GM19193 (cell line): ENCODE data around the gene FILIP1.
A peak's percentile ranks its signal among the peaks of the same experiment; 100 is the strongest.

Source experiments
- POLR2A ChIP-seq: IDR thresholded peaks from 4 replicates; pipeline ENCODE4 v1.6.1; 2011; ENCODE audit not compliant: insufficient read depth, insufficient read length; ENCODE audit errors: extremely low read depth

FILIP1 gene

GRCh38 chr6:75299801-75300530, 193.6 kb downstream of the FILIP1 start:
- no peak for TF ChIP-seq POLR2A

DNA sequence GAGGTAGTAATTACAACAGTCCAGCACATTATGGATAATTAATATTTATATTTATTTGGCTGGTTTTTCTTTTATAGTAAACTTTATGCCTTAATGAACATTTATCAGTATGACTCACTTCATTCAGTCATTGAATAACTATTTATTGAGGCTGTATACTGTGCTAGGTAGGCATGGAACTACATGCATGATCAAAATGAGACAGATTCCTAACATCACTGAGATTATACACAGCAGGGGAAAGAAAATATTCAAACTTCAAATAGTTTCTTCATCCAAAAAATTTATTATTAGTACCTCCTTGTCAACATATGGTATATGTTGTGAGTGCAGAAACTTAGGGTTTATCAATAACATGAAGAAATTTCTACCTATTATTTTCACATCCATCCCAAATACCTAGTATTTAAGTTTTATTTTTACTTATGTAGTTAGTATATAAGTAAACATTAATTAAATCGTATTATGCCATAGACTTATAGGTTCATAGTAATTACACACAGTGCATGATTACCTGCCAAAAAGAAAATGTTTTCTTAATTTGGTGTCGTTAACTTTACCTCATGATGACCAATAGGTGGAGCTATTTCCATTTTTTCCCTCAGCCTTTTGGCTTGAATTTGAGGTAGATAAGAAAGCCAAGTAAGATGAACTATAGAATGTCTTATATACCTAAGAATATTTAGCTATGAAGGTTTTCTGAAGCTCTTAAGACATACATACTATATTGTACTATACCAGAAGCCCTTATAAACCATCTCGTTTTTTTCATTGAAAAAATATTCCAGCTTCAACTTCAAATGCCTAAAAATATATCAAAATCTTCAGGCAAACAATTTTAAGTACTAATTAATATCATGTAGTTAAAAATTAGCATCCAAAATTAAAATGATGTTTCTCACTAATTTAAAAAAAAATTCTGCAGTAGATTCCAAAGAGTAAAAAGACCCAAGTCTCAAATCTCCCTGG, 196.5 kb downstream of the FILIP1 start:
- TF ChIP-seq POLR2A = no peak

DNA sequence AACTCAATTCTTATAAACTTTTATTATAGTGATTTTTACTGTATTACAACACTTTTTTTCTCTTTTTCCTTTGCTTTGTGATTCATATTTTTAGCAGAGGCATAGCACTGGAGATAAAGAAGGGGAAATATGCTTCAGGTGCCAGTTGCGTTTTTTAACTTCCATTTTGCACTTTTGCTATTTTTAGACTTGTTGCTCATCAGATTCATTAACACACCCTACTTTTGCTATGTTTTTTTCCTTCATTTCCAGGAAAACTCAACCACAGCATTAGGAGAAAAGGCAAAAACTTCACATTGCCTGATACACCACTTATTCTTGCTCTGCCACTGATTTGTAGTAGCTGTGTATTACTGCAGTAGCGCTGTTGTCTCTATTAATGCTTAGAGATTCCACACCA, 201.0 kb downstream of the FILIP1 start:
- no peak for TF ChIP-seq POLR2A

- TF ChIP-seq POLR2A = no peak
Measured at GRCh38 chr6:75291744-75292143, 201.9 kb downstream of the FILIP1 start.

- TF ChIP-seq POLR2A = no peak
Measured at GRCh38 chr6:75291331-75291730, 202.3 kb downstream of the FILIP1 start.

- TF ChIP-seq POLR2A = no peak
Measured at GRCh38 chr6:75290136-75290945, 203.3 kb downstream of the FILIP1 start.

DNA sequence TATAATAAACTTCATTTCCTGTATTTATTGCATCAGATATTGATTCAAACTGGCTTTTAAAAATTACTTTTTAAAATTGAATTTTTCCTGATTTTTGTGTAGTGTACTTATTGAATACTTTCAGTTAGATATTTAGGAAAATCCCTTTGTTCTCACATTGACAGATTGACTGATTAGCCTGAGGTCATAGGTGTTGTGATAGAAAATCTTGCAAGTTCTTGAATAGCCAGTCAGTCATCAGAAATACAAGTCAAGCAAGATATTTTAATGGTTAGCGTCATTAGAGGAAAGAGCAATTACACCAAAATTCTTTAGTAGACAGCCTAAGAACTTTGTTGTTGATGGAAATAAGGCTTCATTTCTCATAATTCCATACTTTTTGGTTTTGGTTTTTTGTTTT, 205.6 kb downstream of the FILIP1 start:
- TF ChIP-seq POLR2A = no peak

- TF ChIP-seq POLR2A = no peak
Measured at GRCh38 chr6:75287424-75287823, 206.2 kb downstream of the FILIP1 start.

GRCh38 chr6:75286955-75287354, 206.6 kb downstream of the FILIP1 start:
- no peak for TF ChIP-seq POLR2A

DNA sequence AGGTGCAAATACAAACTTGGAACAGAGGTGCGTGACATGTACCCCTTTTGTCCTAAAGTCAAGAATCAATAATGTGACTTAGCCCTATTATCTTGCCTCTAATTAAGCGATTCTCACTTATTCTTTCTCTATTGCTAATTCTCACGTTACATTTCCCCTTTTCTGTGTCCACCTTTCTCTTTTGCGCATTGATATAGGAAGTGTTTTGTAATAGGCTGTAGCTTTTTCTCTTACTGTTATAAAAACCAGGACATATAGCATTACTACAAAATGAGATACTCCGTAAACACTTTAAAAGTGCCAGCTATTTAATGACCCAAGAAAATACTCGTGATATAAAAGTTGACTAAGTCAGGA, 208.3 kb downstream of the FILIP1 start:
- no peak for TF ChIP-seq POLR2A

DNA sequence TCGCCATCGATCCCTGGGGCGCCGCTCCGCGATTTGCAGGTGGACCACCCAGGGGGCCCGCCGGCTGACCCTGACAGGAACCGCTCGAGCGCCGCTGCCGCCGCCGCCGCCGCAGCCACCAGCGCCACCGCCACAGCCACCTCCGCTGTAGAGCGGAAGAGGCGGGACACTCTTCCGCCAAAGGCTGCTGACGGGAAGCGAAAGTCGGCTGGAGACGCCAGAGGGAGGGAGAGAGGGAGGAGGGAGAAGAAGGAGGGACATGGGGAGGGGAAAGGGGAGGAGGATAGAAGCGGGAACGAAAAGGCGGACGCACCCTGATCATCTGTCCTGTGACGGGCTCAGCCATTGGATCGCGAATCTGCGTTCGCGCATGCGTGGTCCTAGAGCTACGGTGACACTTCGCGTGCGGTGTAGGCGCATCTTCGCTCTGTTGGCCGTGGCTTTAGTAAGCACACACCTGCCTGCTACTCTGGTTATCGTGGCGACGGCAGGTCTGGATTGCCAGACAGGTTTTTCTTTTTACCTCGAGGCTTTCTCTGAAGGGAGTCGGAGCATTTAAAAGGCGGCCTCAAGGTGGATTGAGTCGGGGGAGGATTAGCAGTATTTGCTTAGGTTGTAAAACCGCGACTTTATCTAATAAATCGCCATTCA, 208.8 kb downstream of the FILIP1 start, which contains the start of gene TMEM30A:
TMEM30A (minus strand) TSS at position 161 of the 651 bp plus-strand sequence; CDS start at position 7, 154 bp downstream.
- TF ChIP-seq POLR2A = peak; percentile 96

DNA sequence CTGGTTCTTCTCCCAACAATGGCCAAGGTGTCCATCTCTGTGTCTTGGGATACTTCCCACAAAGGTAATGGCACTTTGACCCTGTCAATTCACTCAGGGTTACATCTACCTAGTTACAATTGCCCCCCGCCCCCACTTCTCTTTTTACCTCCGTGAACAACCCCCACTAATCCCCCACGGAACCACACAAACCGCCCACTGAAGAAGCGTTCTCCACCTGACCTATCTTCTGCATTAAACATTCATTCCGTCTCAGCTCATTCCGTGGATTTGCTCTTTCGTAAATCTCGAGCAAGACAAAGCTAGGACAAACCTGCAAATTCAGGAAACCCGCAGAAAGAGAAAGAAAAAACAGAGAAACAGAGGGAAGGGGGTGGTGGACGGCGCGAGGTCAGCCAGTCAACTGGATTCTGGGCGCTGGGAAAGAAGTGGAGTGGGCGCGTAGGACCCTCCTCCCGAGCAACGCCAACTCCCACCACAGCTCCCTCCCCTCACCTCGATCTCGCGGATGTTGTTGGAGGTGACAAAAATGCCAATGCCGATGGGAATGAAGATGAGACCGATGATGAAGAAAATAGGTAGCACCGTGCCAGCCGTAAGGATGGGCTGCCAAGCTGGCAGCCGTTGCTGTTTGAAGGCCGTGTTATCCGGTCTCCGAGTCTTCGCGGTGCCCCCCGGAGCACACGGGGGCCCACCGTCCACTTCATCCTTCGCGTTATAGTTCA, 209.5 kb downstream of the FILIP1 start:
- no peak for TF ChIP-seq POLR2A

- no peak for TF ChIP-seq POLR2A
Measured at GRCh38 chr6:75282706-75283105, 210.9 kb downstream of the FILIP1 start.

- TF ChIP-seq POLR2A = no peak
Measured at GRCh38 chr6:75281653-75282052, 211.9 kb downstream of the FILIP1 start.
